HepG2 (cell line): ENCODE results near the gene UEVLD. TPM values are rescaled to one million over a fixed set of nuclear protein-coding genes. Genes with fewer than 3 reads are reported as not detected.

Experiments used
- AGO2 ChIP-seq: fragments of 200-400 bp; formaldehyde crosslinking; optimal IDR thresholded peaks from 2 replicates; pipeline ENCODE3; 2017; ENCODE audit warnings: mild to moderate bottlenecking, low read depth, low read length, moderate library complexity
- EP300 ChIP-seq, 3 experiments: sonication (generic) in 1 of 3; formaldehyde crosslinking in 1 of 3; IDR thresholded peaks; 2 replicates each; pipeline versions ENCODE4 v1.5.1 to v1.6.1; 2011 to 2020; ENCODE audit warnings: low read depth in 2 of 3, low read length in 2 of 3, borderline replicate concordance in 1 of 3, improper control_type of control experiment in 1 of 3, mild to moderate bottlenecking in 1 of 3, missing genetic modification reagents in 1 of 3, moderate library complexity in 1 of 3
- HDAC2 ChIP-seq: sonication (generic); formaldehyde crosslinking; IDR thresholded peaks from 2 replicates; pipeline ENCODE4 v1.4.0; 2020; ENCODE audit warnings: missing genetic modification reagents
- JARID2 ChIP-seq: sonication (generic); formaldehyde crosslinking; IDR thresholded peaks from 2 replicates; pipeline ENCODE4 v1.8.1; 2023; ENCODE audit warnings: missing genetic modification reagents, inconsistent platforms; ENCODE audit not compliant: insufficient replicate concordance
- KAT7 ChIP-seq: IDR thresholded peaks from 2 replicates; pipeline ENCODE4 v1.6.1; 2018; ENCODE audit warnings: borderline replicate concordance, missing compliant biosample characterization
- KLF11 ChIP-seq: IDR thresholded peaks from 2 replicates; pipeline ENCODE4 v1.6.1; 2016; ENCODE audit warnings: missing compliant biosample characterization
- KLF12 ChIP-seq: sonication (generic); formaldehyde crosslinking; IDR thresholded peaks from 2 replicates; pipeline ENCODE4 v1.4.0; 2020; ENCODE audit warnings: missing genetic modification reagents, borderline replicate concordance
- KLF15 ChIP-seq: sonication (generic); formaldehyde crosslinking; IDR thresholded peaks from 2 replicates; pipeline ENCODE4 v1.8.1; 2023; ENCODE audit warnings: borderline replicate concordance, mild to moderate bottlenecking, inconsistent platforms, missing genetic modification reagents, mixed read lengths
- MED8 ChIP-seq: sonication (generic); formaldehyde crosslinking; IDR thresholded peaks from 2 replicates; pipeline ENCODE4 v1.8.1; 2023; ENCODE audit warnings: mild to moderate bottlenecking, missing genetic modification reagents; ENCODE audit not compliant: insufficient replicate concordance
- NAIF1 ChIP-seq: sonication (generic); formaldehyde crosslinking; IDR thresholded peaks from 2 replicates; pipeline ENCODE4 v1.5.0; 2020; ENCODE audit warnings: mild to moderate bottlenecking, missing genetic modification reagents, borderline replicate concordance
- NCOA2 ChIP-seq: sonication (generic); formaldehyde crosslinking; IDR thresholded peaks from 2 replicates; pipeline ENCODE4 v1.8.0; 2022; ENCODE audit warnings: inconsistent platforms
- NRL ChIP-seq: sonication (generic); formaldehyde crosslinking; IDR thresholded peaks from 2 replicates; pipeline ENCODE4 v1.5.0; 2020; ENCODE audit warnings: missing genetic modification reagents, mild to moderate bottlenecking, moderate library complexity, borderline replicate concordance
- RNF2 ChIP-seq: fragments of 450-650 bp; conservative IDR thresholded peaks from 2 replicates; pipeline ENCODE4 v1.6.1; 2016; ENCODE audit warnings: low read depth
- SALL1 ChIP-seq: sonication (generic); formaldehyde crosslinking; IDR thresholded peaks from 2 replicates; pipeline ENCODE4 v1.8.0; 2022; ENCODE audit warnings: mild to moderate bottlenecking, missing genetic modification reagents
- SAP130 ChIP-seq: IDR thresholded peaks from 2 replicates; pipeline ENCODE4 v1.6.1; 2016; ENCODE audit warnings: low read depth
- SIX4 ChIP-seq: sonication (generic); formaldehyde crosslinking; IDR thresholded peaks from 2 replicates; pipeline ENCODE4 v1.4.0; 2020; ENCODE audit warnings: missing genetic modification reagents
- SRSF4 ChIP-seq: fragments of 200-400 bp; formaldehyde crosslinking; IDR thresholded peaks from one replicate; pipeline ENCODE4 v1.6.1; 2018; ENCODE audit warnings: mild to moderate bottlenecking, low read depth, low read length, moderate library complexity; ENCODE audit not compliant: poor library complexity, severe bottlenecking
- ZBTB10 ChIP-seq: sonication (generic); formaldehyde crosslinking; IDR thresholded peaks from 2 replicates; pipeline ENCODE4 v1.4.0; 2020; ENCODE audit warnings: missing genetic modification reagents, borderline replicate concordance
- ZNF274 ChIP-seq: sonication (generic); formaldehyde crosslinking; IDR thresholded peaks from 2 replicates; pipeline ENCODE4 v1.5.1; 2020; ENCODE audit warnings: mild to moderate bottlenecking, missing genetic modification reagents
- ZNF331 ChIP-seq: sonication (generic); formaldehyde crosslinking; IDR thresholded peaks from 2 replicates; pipeline ENCODE4 v1.4.0; 2020; ENCODE audit warnings: missing genetic modification reagents
- ZNF574 ChIP-seq: sonication (generic); formaldehyde crosslinking; IDR thresholded peaks from 2 replicates; pipeline ENCODE4 v1.4.0; 2020; ENCODE audit warnings: missing genetic modification reagents
- ZNF841 ChIP-seq: sonication (generic); formaldehyde crosslinking; IDR thresholded peaks from 2 replicates; pipeline ENCODE4 v1.8.1; 2023; ENCODE audit warnings: missing genetic modification reagents, borderline replicate concordance
- polyA plus RNA-seq, 8 experiments: library from polyadenylated mRNA; depleted of rRNA in 3 of 8; stranded (reverse) in 7 of 8; unstranded in 1 of 8; fragments of >200 nt; fragmentation: Illumina TruSeq in 4 of 8; extraction: Trizol in 4 of 8; gene quantifications; 2 replicates each; pipeline versions ENCODE4 v1.2.1 to v1.2.3, GENCODE V29; 2011 to 2016; ENCODE audit warnings: low read depth in 4 of 8, missing spikeins in 1 of 8, mixed read lengths in 1 of 8; ENCODE audit not compliant: insufficient read depth in 1 of 8
- total RNA-seq, 5 experiments: library from RNA; depleted of rRNA; stranded (reverse); fragments of >200 nt; fragmentation: Illumina TruSeq; extraction: Trizol; gene quantifications; 2 replicates each; pipeline ENCODE4 v1.2.3, GENCODE V29; 2016; ENCODE audit warnings: low read depth in 1 of 5
- TF ChIP-seq, protein P1 (sequence below): sonication (generic); formaldehyde crosslinking; IDR thresholded peaks from 2 replicates; pipeline ENCODE4 v1.8.1; 2023; ENCODE audit warnings: missing genetic modification reagents, inconsistent platforms, borderline replicate concordance
- TF ChIP-seq, protein P2 (sequence below): sonication (generic); IDR thresholded peaks from 2 replicates; pipeline ENCODE4 v1.6.1; 2016; ENCODE audit warnings: low read depth, borderline replicate concordance

The UEVLD gene
- total and polyA plus RNA-seq, 2 of the 13 experiments (the other 11 are each of a cell fraction or from before 2014, with no cell fraction given): 5.7 to 13.7 TPM

DNA sequence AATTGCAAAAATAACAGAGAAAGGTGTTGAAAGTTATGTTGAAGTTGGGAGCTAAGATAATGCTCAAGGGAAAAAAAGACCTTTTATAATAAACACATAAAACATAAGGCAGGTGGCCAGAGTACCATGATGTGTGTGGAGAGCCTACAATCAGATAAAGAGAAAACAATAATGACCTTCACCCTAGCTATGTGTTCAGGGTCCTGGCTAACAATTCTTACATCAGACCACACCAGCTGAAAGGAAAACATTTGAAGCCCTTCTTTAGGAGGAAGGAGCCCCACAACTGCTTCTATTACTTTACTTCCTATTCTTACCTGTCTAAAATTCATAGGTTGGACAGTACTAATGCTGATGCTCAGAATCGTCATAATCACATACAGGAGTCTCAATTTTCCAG is 64.3 kb downstream of the UEVLD start (continued):
- no peak for TF ChIP-seq KLF12 (CRISPR knock-in tag)
- TF ChIP-seq KLF15 (CRISPR knock-in tag): no peak
- TF ChIP-seq NAIF1 (CRISPR knock-in tag): no peak
- TF ChIP-seq, protein P1, sequence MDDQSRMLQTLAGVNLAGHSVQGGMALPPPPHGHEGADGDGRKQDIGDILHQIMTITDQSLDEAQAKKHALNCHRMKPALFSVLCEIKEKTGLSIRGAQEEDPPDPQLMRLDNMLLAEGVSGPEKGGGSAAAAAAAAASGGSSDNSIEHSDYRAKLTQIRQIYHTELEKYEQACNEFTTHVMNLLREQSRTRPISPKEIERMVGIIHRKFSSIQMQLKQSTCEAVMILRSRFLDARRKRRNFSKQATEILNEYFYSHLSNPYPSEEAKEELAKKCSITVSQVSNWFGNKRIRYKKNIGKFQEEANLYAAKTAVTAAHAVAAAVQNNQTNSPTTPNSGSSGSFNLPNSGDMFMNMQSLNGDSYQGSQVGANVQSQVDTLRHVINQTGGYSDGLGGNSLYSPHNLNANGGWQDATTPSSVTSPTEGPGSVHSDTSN (CRISPR knock-in tag): no peak
- no peak for TF ChIP-seq KAT7 (CRISPR knock-in tag)
- no peak for TF ChIP-seq NRL (CRISPR knock-in tag)
- TF ChIP-seq ZNF331: 0 out of 2 replicates have a peak, but pooled peaks have one; percentile 61
- no peak for TF ChIP-seq RNF2
- TF ChIP-seq MED8: no peak
- no peak for TF ChIP-seq SRSF4
- peak; percentile 18; the same call in 1 of the 2 replicates for TF ChIP-seq SALL1
- no peak for TF ChIP-seq KLF11 (CRISPR knock-in tag)
- peak; percentile 67 for TF ChIP-seq NCOA2 (CRISPR knock-in tag)
- no peak for TF ChIP-seq AGO2
- TF ChIP-seq EP300 (IDR thresholded peaks at IDR 0.05; ENCODE audit: low read depth in 2 of 2, low read length in 2 of 2): peak in 1 of 2 experiments; percentile 21; a peak in 1 of 4 replicates
- TF ChIP-seq EP300 (CRISPR knock-in tag; IDR thresholded peaks at IDR 0.05; ENCODE audit: borderline replicate concordance): no peak
- TF ChIP-seq HDAC2 (CRISPR knock-in tag): no peak
- TF ChIP-seq ZBTB10 (CRISPR knock-in tag): no peak
- TF ChIP-seq SAP130 (CRISPR knock-in tag): peak; percentile 56; the same call in 1 of the 2 replicates
- TF ChIP-seq ZNF841: no peak
- TF ChIP-seq SIX4 (CRISPR knock-in tag): no peak
- no peak for TF ChIP-seq ZNF574 (CRISPR knock-in tag)
- no peak for TF ChIP-seq ZNF274 (CRISPR knock-in tag)
- no peak for TF ChIP-seq JARID2 (CRISPR knock-in tag)
- TF ChIP-seq, protein P2, sequence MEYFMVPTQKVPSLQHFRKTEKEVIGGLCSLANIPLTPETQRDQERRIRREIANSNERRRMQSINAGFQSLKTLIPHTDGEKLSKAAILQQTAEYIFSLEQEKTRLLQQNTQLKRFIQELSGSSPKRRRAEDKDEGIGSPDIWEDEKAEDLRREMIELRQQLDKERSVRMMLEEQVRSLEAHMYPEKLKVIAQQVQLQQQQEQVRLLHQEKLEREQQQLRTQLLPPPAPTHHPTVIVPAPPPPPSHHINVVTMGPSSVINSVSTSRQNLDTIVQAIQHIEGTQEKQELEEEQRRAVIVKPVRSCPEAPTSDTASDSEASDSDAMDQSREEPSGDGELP: peak; percentile 76
